ENCODE results near the gene NINJ2. TPM values are rescaled to one million over a fixed set of nuclear protein-coding genes. Genes with fewer than 3 reads are reported as not detected.

The NINJ2 gene
- total and polyA plus RNA-seq, 10 of the 15 experiments (the other 5 are each of a cell fraction or from before 2014, with no cell fraction given) = 8.9 to 51.6 (median 21.3) TPM

DNA sequence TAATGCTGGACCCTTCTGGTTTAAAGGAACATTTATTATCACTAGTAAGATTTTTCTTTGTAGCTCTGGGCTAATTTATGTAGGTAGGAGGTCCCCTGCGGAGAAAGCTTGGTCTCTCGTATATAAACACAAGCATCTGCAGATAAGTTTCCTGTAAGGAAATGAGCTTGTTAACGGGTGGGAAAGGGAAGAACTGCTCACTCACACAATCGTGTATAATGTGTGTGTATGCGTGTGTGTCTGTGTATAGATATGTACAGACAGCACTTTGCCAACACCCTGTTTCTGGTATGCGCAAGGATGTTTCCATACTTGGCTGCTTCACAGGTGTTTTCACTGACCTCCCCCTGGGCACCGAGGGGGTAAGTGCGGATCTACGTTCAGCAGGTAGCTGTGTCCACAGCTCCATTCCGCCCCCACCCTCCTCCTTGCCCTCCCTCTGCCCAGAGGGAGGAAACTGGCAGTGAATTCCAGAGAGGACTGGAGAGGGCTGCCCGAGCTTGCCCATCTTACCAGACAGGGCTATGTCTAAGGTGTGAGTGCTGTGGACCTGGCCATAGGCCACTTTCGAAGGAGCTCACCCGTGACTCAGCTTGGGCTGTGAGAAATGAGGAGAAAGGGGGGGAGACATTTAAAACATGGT lies 65.2 kb downstream of the NINJ2 start (continued):
- TF ChIP-seq, protein P1, sequence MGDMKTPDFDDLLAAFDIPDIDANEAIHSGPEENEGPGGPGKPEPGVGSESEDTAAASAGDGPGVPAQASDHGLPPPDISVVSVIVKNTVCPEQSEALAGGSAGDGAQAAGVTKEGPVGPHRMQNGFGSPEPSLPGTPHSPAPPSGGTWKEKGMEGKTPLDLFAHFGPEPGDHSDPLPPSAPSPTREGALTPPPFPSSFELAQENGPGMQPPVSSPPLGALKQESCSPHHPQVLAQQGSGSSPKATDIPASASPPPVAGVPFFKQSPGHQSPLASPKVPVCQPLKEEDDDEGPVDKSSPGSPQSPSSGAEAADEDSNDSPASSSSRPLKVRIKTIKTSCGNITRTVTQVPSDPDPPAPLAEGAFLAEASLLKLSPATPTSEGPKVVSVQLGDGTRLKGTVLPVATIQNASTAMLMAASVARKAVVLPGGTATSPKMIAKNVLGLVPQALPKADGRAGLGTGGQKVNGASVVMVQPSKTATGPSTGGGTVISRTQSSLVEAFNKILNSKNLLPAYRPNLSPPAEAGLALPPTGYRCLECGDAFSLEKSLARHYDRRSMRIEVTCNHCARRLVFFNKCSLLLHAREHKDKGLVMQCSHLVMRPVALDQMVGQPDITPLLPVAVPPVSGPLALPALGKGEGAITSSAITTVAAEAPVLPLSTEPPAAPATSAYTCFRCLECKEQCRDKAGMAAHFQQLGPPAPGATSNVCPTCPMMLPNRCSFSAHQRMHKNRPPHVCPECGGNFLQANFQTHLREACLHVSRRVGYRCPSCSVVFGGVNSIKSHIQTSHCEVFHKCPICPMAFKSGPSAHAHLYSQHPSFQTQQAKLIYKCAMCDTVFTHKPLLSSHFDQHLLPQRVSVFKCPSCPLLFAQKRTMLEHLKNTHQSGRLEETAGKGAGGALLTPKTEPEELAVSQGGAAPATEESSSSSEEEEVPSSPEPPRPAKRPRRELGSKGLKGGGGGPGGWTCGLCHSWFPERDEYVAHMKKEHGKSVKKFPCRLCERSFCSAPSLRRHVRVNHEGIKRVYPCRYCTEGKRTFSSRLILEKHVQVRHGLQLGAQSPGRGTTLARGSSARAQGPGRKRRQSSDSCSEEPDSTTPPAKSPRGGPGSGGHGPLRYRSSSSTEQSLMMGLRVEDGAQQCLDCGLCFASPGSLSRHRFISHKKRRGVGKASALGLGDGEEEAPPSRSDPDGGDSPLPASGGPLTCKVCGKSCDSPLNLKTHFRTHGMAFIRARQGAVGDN (IDR thresholded peaks at IDR 0.05) = no peak
- no peak for TF ChIP-seq POLR2AphosphoS5 (IDR thresholded peaks at IDR 0.05; ENCODE audit: low read length)
- no peak for TF ChIP-seq IKZF2 (IDR thresholded peaks at IDR 0.05)
- TF ChIP-seq EGR1 (IDR thresholded peaks at IDR 0.05; ENCODE audit: borderline replicate concordance in 1 of 2, low read depth in 2 of 2, low read length in 2 of 2) = no peak
- no peak for TF ChIP-seq ETV6 (conservative IDR thresholded peaks at IDR 0.05 in 1 of 2, IDR thresholded peaks at IDR 0.05 in 1 of 2; ENCODE audit: borderline replicate concordance in 1 of 2, low read depth in 1 of 2)
- no peak for TF ChIP-seq ZNF24 (IDR thresholded peaks at IDR 0.05)
- TF ChIP-seq MTA2 (IDR thresholded peaks at IDR 0.05; ENCODE audit: low read depth) = no peak
- no peak for TF ChIP-seq STAT1 (conservative IDR thresholded peaks at IDR 0.05)
- no peak for TF ChIP-seq SREBF2 (IDR thresholded peaks at IDR 0.05; ENCODE audit: low read length)
- TF ChIP-seq, protein P2, sequence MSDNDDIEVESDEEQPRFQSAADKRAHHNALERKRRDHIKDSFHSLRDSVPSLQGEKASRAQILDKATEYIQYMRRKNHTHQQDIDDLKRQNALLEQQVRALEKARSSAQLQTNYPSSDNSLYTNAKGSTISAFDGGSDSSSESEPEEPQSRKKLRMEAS (IDR thresholded peaks at IDR 0.05; ENCODE audit: low read depth, low read length) = no peak
- no peak for TF ChIP-seq YY1 (IDR thresholded peaks at IDR 0.05; ENCODE audit: low read depth, low read length)
- no peak for TF ChIP-seq IRF3 (IDR thresholded peaks at IDR 0.05)
- no peak for TF ChIP-seq RAD21 (IDR thresholded peaks at IDR 0.05; ENCODE audit: insufficient read depth, low read depth, low read length)
- TF ChIP-seq ATF7 (IDR thresholded peaks at IDR 0.05; ENCODE audit: low read depth) = no peak

Data from GM12878 (cell line).